ENCODE results near the gene DLG1.

- TF ChIP-seq CTCF (IDR thresholded peaks at IDR 0.05) (no peak), POLR2AphosphoS5 (IDR thresholded peaks at IDR 0.05; ENCODE audit: low read depth, low read length) (no peak), TCF7L2 (IDR thresholded peaks at IDR 0.05; ENCODE audit: low read depth, low read length) (no peak), SIN3A (IDR thresholded peaks at IDR 0.05; ENCODE audit: borderline replicate concordance, insufficient read depth, low read depth, low read length) (no peak), REST (IDR thresholded peaks at IDR 0.05; ENCODE audit: insufficient read depth in 1 of 2, low read depth in 2 of 2, low read length in 1 of 2) (no peak)
These were observed 59.6 kb downstream of the DLG1 start for GRCh38 chr3:197238842-197239241.
